Stimulated activated CD8-positive, alpha-beta memory T cell treated with anti-CD3 and anti-CD28 coated beads, Interleukin-15, amount 100 ng/mL, for 1 hour (primary cell): ENCODE data around the gene TLE3.

Source experiments
- DNase-seq: peaks from one replicate; pipeline ENCODE4 v3.0.0-alpha.2; 2020; ENCODE audit warnings: low read depth

Gene TLE3

GRCh38 chr15:70001859-70002258 lies 95.9 kb downstream of the TLE3 start:
- DNase-seq = no peak

- DNase-seq = no peak
Measured at GRCh38 chr15:69999392-70000085, 98.2 kb downstream of the TLE3 start.

- DNase-seq = no peak
Measured at GRCh38 chr15:69998541-69999391, 99.0 kb downstream of the TLE3 start.

- DNase-seq = no peak
Measured at GRCh38 chr15:69997813-69998212, 99.9 kb downstream of the TLE3 start.
